K562 (cell line): ENCODE data around the gene PRCP. TPM values are rescaled to one million over a fixed set of nuclear protein-coding genes. Genes with fewer than 3 reads are reported as not detected.

Source experiments
- ATAC-seq: fragments of 200-7000 bp; cut with Tn5 transposase; 3 replicates; pipeline ENCODE4 v1.9.1; 2020; ENCODE audit warnings: moderate library complexity
- BruUV-seq: library from RNA; stranded (reverse); fragments of 400-500 nt; replicated peaks from 2 replicates; lab custom pipeline; 2021; lab: Mats Ljungman, UMichigan
- CTCF ChIA-PET: fragments of 300-600 bp; formaldehyde crosslinking; extraction: SDS; loops from one replicate; lab custom pipeline; 2021; ENCODE audit warnings: low intra/inter-chr PET ratio; lab: Yijun Ruan, JAX
- POLR2A ChIA-PET: fragments of 300-600, 350-650 bp; sonication (Branson Sonifier 250); formaldehyde crosslinking; extraction: SDS; loops from one replicate; lab custom pipeline; 2021; ENCODE audit warnings: antibody characterized with exemption, inconsistent platforms; lab: Yijun Ruan, JAX
- DNase-seq, 4 experiments: peaks; one replicate each; pipeline versions ENCODE4 v3.0.0 to v3.0.0-alpha.2; 2011 to 2018; ENCODE audit warnings: low spot score in 3 of 4, mixed read lengths in 3 of 4; ENCODE audit errors: extremely low read depth in 1 of 4
- FAIRE-seq: peaks from 2 replicates; lab custom pipeline; 2011; peaks lifted over from hg19 to GRCh38; lab: Jason Lieb, UNC
- H2AFZ ChIP-seq: 2 replicates; pipeline ENCODE4 v1.6.0; 2011; ENCODE audit warnings: low read depth, low read length, control low read depth, inconsistent platforms
- H3K27ac ChIP-seq: fragments of 200-600 bp; 3 replicates; pipeline ENCODE4 v1.8.0; 2011; ENCODE audit warnings: low read depth, mild to moderate bottlenecking, control low read depth, inconsistent platforms, low read length, moderate library complexity, mixed read lengths; ENCODE audit errors: extremely low read depth
- H3K27me3 ChIP-seq, 2 experiments: fragments of 300-600 bp in 1 of 2; 2 replicates in 1 of 2; 3 replicates in 1 of 2; pipeline versions ENCODE4 v1.6.0 to v1.8.0; 2011; ENCODE audit warnings: inconsistent platforms in 2 of 2, low read length in 2 of 2, mild to moderate bottlenecking in 1 of 2, mixed read lengths in 1 of 2, moderate library complexity in 1 of 2; ENCODE audit not compliant: control insufficient read depth in 2 of 2, insufficient read depth in 2 of 2
- H3K36me3 ChIP-seq: fragments of 300-600 bp; 3 replicates; pipeline ENCODE4 v1.8.0; 2011; ENCODE audit warnings: mild to moderate bottlenecking, low read length, inconsistent platforms; ENCODE audit not compliant: control insufficient read depth, insufficient read depth
- H3K4me1 ChIP-seq, 2 experiments: fragments of 200-600 bp in 1 of 2; replicated peaks in 1 of 2; 2 replicates in 1 of 2; 3 replicates in 1 of 2; pipeline versions ENCODE4 v1.5.1 to v1.8.0; 2011; ENCODE audit warnings: inconsistent platforms in 2 of 2, low read length in 2 of 2, mild to moderate bottlenecking in 1 of 2, mixed read lengths in 1 of 2, moderate library complexity in 1 of 2; ENCODE audit not compliant: control insufficient read depth in 2 of 2, insufficient read depth in 2 of 2
- H3K4me2 ChIP-seq: 2 replicates; pipeline ENCODE4 v1.6.1; 2011; ENCODE audit warnings: low read length, control low read depth, inconsistent platforms, mixed read lengths; ENCODE audit not compliant: insufficient read depth
- H3K4me3 ChIP-seq: fragments of 200-600 bp; sonication (generic), shearing (Covaris generic); 2 replicates; pipeline ENCODE4 v1.5.1; 2016; ENCODE audit warnings: control low read depth, inconsistent platforms
- H3K79me2 ChIP-seq: fragments of 200-600 bp; 3 replicates; pipeline ENCODE4 v1.8.0; 2011; ENCODE audit warnings: low read length, inconsistent platforms; ENCODE audit not compliant: control insufficient read depth, insufficient read depth
- H3K9ac ChIP-seq, 2 experiments: 2 replicates each; pipeline versions ENCODE4 v1.6.0 to v1.6.1; 2011; ENCODE audit warnings: low read depth in 2 of 2, low read length in 2 of 2, control low read depth in 1 of 2, inconsistent platforms in 1 of 2, mild to moderate bottlenecking in 1 of 2, mixed read lengths in 1 of 2; ENCODE audit not compliant: insufficient read depth in 1 of 2
- H3K9me1 ChIP-seq: one replicate; pipeline ENCODE4 v1.6.0; 2011; ENCODE audit warnings: inconsistent platforms, mild to moderate bottlenecking, low read length, moderate library complexity; ENCODE audit not compliant: control insufficient read depth, insufficient read depth
- H3K9me3 ChIP-seq: replicated peaks from 2 replicates; pipeline ENCODE4 v1.5.1; 2011; ENCODE audit warnings: low read depth, low read length, inconsistent platforms; ENCODE audit not compliant: control insufficient read depth, insufficient read depth
- H4K20me1 ChIP-seq: replicated peaks from 2 replicates; pipeline ENCODE4 v1.6.1; 2011; ENCODE audit warnings: low read length, inconsistent platforms, mixed read lengths; ENCODE audit not compliant: control insufficient read depth, insufficient read depth
- CCAR2 ChIP-seq: fragments of 200-400 bp; formaldehyde crosslinking; IDR thresholded peaks from 2 replicates; pipeline ENCODE4 v1.6.1; 2017; ENCODE audit warnings: mild to moderate bottlenecking, low read depth, low read length
- KAT8 ChIP-seq: fragments of 450-650 bp; IDR thresholded peaks from 2 replicates; pipeline ENCODE4 v1.6.1; 2016; ENCODE audit warnings: low read depth, mild to moderate bottlenecking
- KDM2B ChIP-seq: fragments of 250-450 bp; sonication (Bioruptor Pico); IDR thresholded peaks from 2 replicates; pipeline ENCODE4 v1.8.0; 2021; ENCODE audit warnings: mild to moderate bottlenecking, moderate library complexity
- MLLT1 ChIP-seq, 2 experiments: fragments of 450-650 bp; IDR thresholded peaks; 2 replicates each; pipeline ENCODE4 v1.6.1; 2016
- NFE2 ChIP-seq: IDR thresholded peaks from 2 replicates; pipeline ENCODE4 v1.6.1; 2014; ENCODE audit warnings: antibody characterized with exemption, low read depth
- NONO ChIP-seq, 2 experiments: fragments of 200-400 bp in 1 of 2; fragments of 450-650 bp in 1 of 2; formaldehyde crosslinking in 1 of 2; IDR thresholded peaks; 2 replicates each; pipeline ENCODE4 v1.6.1; 2017; ENCODE audit warnings: low read depth in 2 of 2, mild to moderate bottlenecking in 2 of 2, moderate library complexity in 2 of 2, low read length in 1 of 2
- NR3C1 ChIP-seq: sonication (generic); formaldehyde crosslinking; IDR thresholded peaks from 2 replicates; pipeline ENCODE4 v1.8.1; 2022; ENCODE audit warnings: missing genetic modification reagents
- SIN3B ChIP-seq: fragments of 450-650 bp; IDR thresholded peaks from 2 replicates; pipeline ENCODE4 v1.6.1; 2017; ENCODE audit warnings: low read depth, mild to moderate bottlenecking, moderate library complexity
- SMAD1 ChIP-seq: fragments of 150-350 bp; IDR thresholded peaks from 2 replicates; pipeline ENCODE4 v1.6.1; 2014; ENCODE audit warnings: low read length, low read depth; ENCODE audit not compliant: partially characterized antibody
- SP1 ChIP-seq: sonication (generic); formaldehyde crosslinking; IDR thresholded peaks from 2 replicates; pipeline ENCODE4 v1.8.1; 2022; ENCODE audit warnings: mild to moderate bottlenecking, missing genetic modification reagents
- SREBF2 ChIP-seq: sonication (generic); formaldehyde crosslinking; IDR thresholded peaks from 2 replicates; pipeline ENCODE4 v1.4.0; 2020; ENCODE audit warnings: mild to moderate bottlenecking, missing genetic modification reagents
- ZNF354B ChIP-seq: fragments of 250-450 bp; sonication (Bioruptor Pico); IDR thresholded peaks from 2 replicates; pipeline ENCODE4 v1.4.0; 2020
- ZNF589 ChIP-seq: fragments of 200-800 bp; sonication (Bioruptor generic); IDR thresholded peaks from 2 replicates; pipeline ENCODE4 v1.6.1; 2016; ENCODE audit warnings: low read depth, missing genetic modification characterization, missing compliant biosample characterization
- ZNF707 ChIP-seq: fragments of 250-450 bp; sonication (Bioruptor Pico); conservative IDR thresholded peaks from 2 replicates; pipeline ENCODE4 v1.8.0; 2022; ENCODE audit warnings: inconsistent platforms, mild to moderate bottlenecking, moderate library complexity
- WGBS: fragments of 100-300 bp; shearing (Covaris generic); methylation state at CpG from one replicate; pipeline ENCODE4 v1.1.6; 2016; ENCODE audit warnings: low coverage, mixed read lengths; ENCODE audit not compliant: insufficient coverage; ENCODE audit errors: missing lambda C conversion rate; 5-methylcytosine and 5-hydroxymethylcytosine counted together
- in situ Hi-C: fragments of 300-500 bp; cut with MboI; formaldehyde crosslinking; loops from 4 replicates; pipeline ENCODE4 v1.15.0; 2018; ENCODE audit warnings: inconsistent platforms, mixed read lengths
- intact Hi-C: fragments of 100-400 bp; cut with micrococcal nuclease; formaldehyde crosslinking; loops from 2 replicates; pipeline ENCODE4 v1.14.2; 2022
- polyA plus RNA-seq, 8 experiments: library from polyadenylated mRNA; depleted of rRNA in 4 of 8; stranded (reverse) in 5 of 8; unstranded in 3 of 8; fragments of >200 nt; fragmentation: Nextera tagmentation in 2 of 8; fragmentation: Illumina TruSeq in 1 of 8; extraction: Ambion mirVana in 2 of 8; extraction: Trizol in 1 of 8; gene quantifications; 2 replicates each; pipeline versions ENCODE4 v1.2.1 to v1.2.3, GENCODE V29; 2011 to 2014; ENCODE audit warnings: inconsistent platforms in 1 of 8, missing spikeins in 1 of 8
- total RNA-seq, 7 experiments: library from RNA; depleted of rRNA in 6 of 7; stranded (reverse); fragments of >200 nt in 6 of 7; fragmentation: Illumina TruSeq in 2 of 7; extraction: Trizol in 2 of 7; gene quantifications; 2 replicates each; pipeline versions ENCODE4 v1.2.1 to v1.2.3, GENCODE V29; 2011 to 2021; ENCODE audit warnings: low replicate concordance in 1 of 7
- TF ChIP-seq, protein P1 (sequence below): sonication (generic); formaldehyde crosslinking; IDR thresholded peaks from 2 replicates; pipeline ENCODE4 v1.8.1; 2023; ENCODE audit warnings: mild to moderate bottlenecking, missing genetic modification reagents
- TF ChIP-seq, protein P2 (sequence below): fragments of 150-350 bp; IDR thresholded peaks from 2 replicates; pipeline ENCODE4 v1.6.1; 2014; ENCODE audit warnings: low read depth, mild to moderate bottlenecking, low read length, borderline replicate concordance

PRCP gene
- total and polyA plus RNA-seq, 9 of the 15 experiments (the other 6 are each of a cell fraction or from before 2014, with no cell fraction given): 9.5 to 43.1 (median 23.2) TPM

DNA sequence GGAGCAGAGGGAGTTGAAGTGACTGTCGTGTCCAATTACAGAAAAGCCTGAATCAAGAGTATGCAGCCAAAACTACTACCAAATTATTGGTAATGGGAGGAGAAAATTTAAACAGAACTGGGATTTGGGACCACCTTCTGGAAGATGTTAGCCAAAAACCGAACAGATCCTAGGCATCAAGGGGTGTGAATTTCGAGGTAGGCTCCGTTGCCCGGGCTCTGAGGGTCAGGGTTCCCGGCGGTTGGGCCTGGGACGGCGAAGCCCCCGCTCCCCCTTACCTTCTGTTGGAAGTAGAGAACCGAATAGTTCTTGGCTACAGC lies 313 bp downstream of the PRCP start:
- Histone ChIP-seq H3K9ac (peak overlapping the region; percentile 83 to 89), H3K27me3 (no peaks in the 10 kb centered on the region), H3K4me3 (peak overlapping the region; percentile 69), H4K20me1 (no peaks in the 10 kb centered on the region), H2AFZ (peak overlapping the region; percentile 97), H3K9me1 (no peaks in the 10 kb centered on the region), H3K4me1 (peaks cover 8 to 24% of the 10 kb centered on the region in 2 experiments), H3K4me2 (peak overlapping the region; percentile 100), H3K27ac (peak overlapping the region; percentile 77), H3K79me2 (peaks cover 55% of the 10 kb centered on the region), H3K36me3 (no peaks in the 10 kb centered on the region), H3K9me3 (no peaks in the 10 kb centered on the region)
- intact Hi-C loops: loop anchor here (2.0 to 10.0 kb wide), 5 partner anchors 183 to 915 kb away; partner anchors contain the start of genes ANKRD42 and PCF11
- WGBS: under 1% methylated on average over 11 of the region's 11 CpGs
- peak in 1 of 4 experiments; percentile 8 for DNase-seq
- TSS peak; percentile 52 for BruUV-seq
- in situ Hi-C loops: loop anchor here (25.0 kb wide), 1 partner anchor 337 kb away; no protein-coding TSS in a partner anchor
- ATAC-seq: peak; percentile 2; the same call in 2 of the 3 replicates
- CTCF ChIA-PET: interaction anchor here (1.4 kb wide), 1 partner anchor 33 kb away, joined by 3 read pairs; no protein-coding TSS in a partner anchor
- no peak for FAIRE-seq
- POLR2A ChIA-PET: interaction anchor here (0.9 to 1.7 kb wide), 6 partner anchors 8 to 257 kb away, joined by 3 to 9 read pairs (median 5); partner anchors contain the start of gene PCF11
- TF ChIP-seq MLLT1 (IDR thresholded peaks at IDR 0.05) (no peak), NONO (IDR thresholded peaks at IDR 0.05; ENCODE audit: low read depth in 2 of 2, low read length in 1 of 2) (0 out of 4 replicates have a peak, but pooled peaks of 1 of the 2 experiments have one; percentile 4), SIN3B (0 out of 2 replicates have a peak, but pooled peaks have one; percentile 13), ZNF707 (CRISPR knock-in tag) (no peak), ZNF589 (CRISPR knock-in tag) (no peak), ZNF354B (CRISPR knock-in tag) (no peak), KDM2B (CRISPR knock-in tag) (no peak), KAT8 (no peak), NFE2 (no peak), SREBF2 (0 out of 2 replicates have a peak, but pooled peaks have one; percentile 47), SMAD1 (no peak), SP1 (CRISPR knock-in tag) (no peak), NR3C1 (CRISPR knock-in tag) (no peak), CCAR2 (no peak)
- TF ChIP-seq, protein P1, sequence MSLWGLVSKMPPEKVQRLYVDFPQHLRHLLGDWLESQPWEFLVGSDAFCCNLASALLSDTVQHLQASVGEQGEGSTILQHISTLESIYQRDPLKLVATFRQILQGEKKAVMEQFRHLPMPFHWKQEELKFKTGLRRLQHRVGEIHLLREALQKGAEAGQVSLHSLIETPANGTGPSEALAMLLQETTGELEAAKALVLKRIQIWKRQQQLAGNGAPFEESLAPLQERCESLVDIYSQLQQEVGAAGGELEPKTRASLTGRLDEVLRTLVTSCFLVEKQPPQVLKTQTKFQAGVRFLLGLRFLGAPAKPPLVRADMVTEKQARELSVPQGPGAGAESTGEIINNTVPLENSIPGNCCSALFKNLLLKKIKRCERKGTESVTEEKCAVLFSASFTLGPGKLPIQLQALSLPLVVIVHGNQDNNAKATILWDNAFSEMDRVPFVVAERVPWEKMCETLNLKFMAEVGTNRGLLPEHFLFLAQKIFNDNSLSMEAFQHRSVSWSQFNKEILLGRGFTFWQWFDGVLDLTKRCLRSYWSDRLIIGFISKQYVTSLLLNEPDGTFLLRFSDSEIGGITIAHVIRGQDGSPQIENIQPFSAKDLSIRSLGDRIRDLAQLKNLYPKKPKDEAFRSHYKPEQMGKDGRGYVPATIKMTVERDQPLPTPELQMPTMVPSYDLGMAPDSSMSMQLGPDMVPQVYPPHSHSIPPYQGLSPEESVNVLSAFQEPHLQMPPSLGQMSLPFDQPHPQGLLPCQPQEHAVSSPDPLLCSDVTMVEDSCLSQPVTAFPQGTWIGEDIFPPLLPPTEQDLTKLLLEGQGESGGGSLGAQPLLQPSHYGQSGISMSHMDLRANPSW: 0 out of 2 replicates have a peak, but pooled peaks have one; percentile 65
- TF ChIP-seq, protein P2, sequence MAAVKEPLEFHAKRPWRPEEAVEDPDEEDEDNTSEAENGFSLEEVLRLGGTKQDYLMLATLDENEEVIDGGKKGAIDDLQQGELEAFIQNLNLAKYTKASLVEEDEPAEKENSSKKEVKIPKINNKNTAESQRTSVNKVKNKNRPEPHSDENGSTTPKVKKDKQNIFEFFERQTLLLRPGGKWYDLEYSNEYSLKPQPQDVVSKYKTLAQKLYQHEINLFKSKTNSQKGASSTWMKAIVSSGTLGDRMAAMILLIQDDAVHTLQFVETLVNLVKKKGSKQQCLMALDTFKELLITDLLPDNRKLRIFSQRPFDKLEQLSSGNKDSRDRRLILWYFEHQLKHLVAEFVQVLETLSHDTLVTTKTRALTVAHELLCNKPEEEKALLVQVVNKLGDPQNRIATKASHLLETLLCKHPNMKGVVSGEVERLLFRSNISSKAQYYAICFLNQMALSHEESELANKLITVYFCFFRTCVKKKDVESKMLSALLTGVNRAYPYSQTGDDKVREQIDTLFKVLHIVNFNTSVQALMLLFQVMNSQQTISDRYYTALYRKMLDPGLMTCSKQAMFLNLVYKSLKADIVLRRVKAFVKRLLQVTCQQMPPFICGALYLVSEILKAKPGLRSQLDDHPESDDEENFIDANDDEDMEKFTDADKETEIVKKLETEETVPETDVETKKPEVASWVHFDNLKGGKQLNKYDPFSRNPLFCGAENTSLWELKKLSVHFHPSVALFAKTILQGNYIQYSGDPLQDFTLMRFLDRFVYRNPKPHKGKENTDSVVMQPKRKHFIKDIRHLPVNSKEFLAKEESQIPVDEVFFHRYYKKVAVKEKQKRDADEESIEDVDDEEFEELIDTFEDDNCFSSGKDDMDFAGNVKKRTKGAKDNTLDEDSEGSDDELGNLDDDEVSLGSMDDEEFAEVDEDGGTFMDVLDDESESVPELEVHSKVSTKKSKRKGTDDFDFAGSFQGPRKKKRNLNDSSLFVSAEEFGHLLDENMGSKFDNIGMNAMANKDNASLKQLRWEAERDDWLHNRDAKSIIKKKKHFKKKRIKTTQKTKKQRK: no peak
